Activated CD4-positive, alpha-beta T cell treated with anti-CD3 and anti-CD28 coated beads, Interleukin-2, amount 50 U/mL, for 48 hours (primary cell): ENCODE measurements around the gene HOXC5.

Experiments
- DNase-seq, 2 experiments: peaks; one replicate each; pipeline ENCODE4 v3.0.0-alpha.2; 2020

HOXC5 gene

GRCh38 chr12:54051026-54051842 is 18.4 kb downstream of the HOXC5 start:
- DNase-seq, result no peak

GRCh38 chr12:54051874-54052437 is 19.1 kb downstream of the HOXC5 start:
- DNase-seq, result no peak

GRCh38 chr12:54052438-54053002 is 19.7 kb downstream of the HOXC5 start:
- no peak for DNase-seq

GRCh38 chr12:54053003-54053750 is 20.3 kb downstream of the HOXC5 start:
- no peak for DNase-seq

GRCh38 chr12:54053751-54054741 is 21.2 kb downstream of the HOXC5 start, which contains the start of gene HOXC4:
TSS of gene HOXC4 (plus strand) at chr12:54053835. CDS start at chr12:54053923, 88 bp downstream.
- no peak for DNase-seq

GRCh38 chr12:54054742-54055194 is 21.9 kb downstream of the HOXC5 start:
- no peak for DNase-seq

- no peak for DNase-seq
Measured at GRCh38 chr12:54055552-54055951, 22.7 kb downstream of the HOXC5 start.

GRCh38 chr12:54056110-54056509 is 23.3 kb downstream of the HOXC5 start:
- no peak for DNase-seq

- DNase-seq, result no peak
Measured at GRCh38 chr12:54058128-54058768, 25.4 kb downstream of the HOXC5 start.

- no peak for DNase-seq
Measured at GRCh38 chr12:54059668-54060067, 26.8 kb downstream of the HOXC5 start.

GRCh38 chr12:54060174-54060974 is 27.5 kb downstream of the HOXC5 start:
- DNase-seq, result no peak

- DNase-seq, result no peak
Measured at GRCh38 chr12:54060975-54061778, 28.3 kb downstream of the HOXC5 start.

GRCh38 chr12:54065677-54066076 is 32.8 kb downstream of the HOXC5 start:
- no peak for DNase-seq

GRCh38 chr12:54066408-54066807 is 33.6 kb downstream of the HOXC5 start:
- DNase-seq, result no peak

GRCh38 chr12:54068418-54069070 is 35.7 kb downstream of the HOXC5 start:
- no peak for DNase-seq

- DNase-seq, result no peak
Measured at GRCh38 chr12:54071942-54072341, 39.1 kb downstream of the HOXC5 start.

- no peak for DNase-seq
Measured at GRCh38 chr12:54074308-54074707, 41.5 kb downstream of the HOXC5 start.

- DNase-seq, result no peak
Measured at GRCh38 chr12:54075409-54075808, 42.6 kb downstream of the HOXC5 start.

- DNase-seq, result no peak
Measured at GRCh38 chr12:54075974-54076373, 43.1 kb downstream of the HOXC5 start.
